SK-N-SH (cell line): ENCODE measurements around the gene PRKX. TPM values are rescaled to one million over a fixed set of nuclear protein-coding genes. Genes with fewer than 3 reads are reported as not detected.

Experiments used
- CTCF ChIA-PET: fragments of 300-600, 350-600 bp; formaldehyde crosslinking; extraction: SDS; loops from one replicate; lab custom pipeline; 2021; lab: Yijun Ruan, JAX
- POLR2A ChIA-PET: fragments of 350-600 bp; sonication (Branson Sonifier 250); formaldehyde crosslinking; extraction: SDS; loops from one replicate; lab custom pipeline; 2020; ENCODE audit warnings: antibody characterized with exemption, inconsistent platforms; lab: Yijun Ruan, JAX
- DNase-seq: peaks from one replicate; pipeline ENCODE4 v3.0.0; 2012
- H2AFZ ChIP-seq: fragments of 200-600 bp; sonication (generic); 2 replicates; pipeline ENCODE4 v1.8.1; 2016; ENCODE audit warnings: antibody characterized with exemption, mild to moderate bottlenecking, low read depth
- H3F3A ChIP-seq: fragments of 200-600 bp; sonication (generic); replicated peaks from 2 replicates; pipeline ENCODE3; 2016; ENCODE audit warnings: antibody characterized with exemption, mild to moderate bottlenecking; ENCODE audit not compliant: insufficient read depth
- H3K27ac ChIP-seq, 2 experiments: fragments of 200-500 bp in 1 of 2; fragments of 200-600 bp in 1 of 2; sonication (Bioruptor generic) in 1 of 2; sonication (generic), shearing (Covaris generic) in 1 of 2; 2 replicates each; pipeline versions ENCODE4 v1.5.1 to v1.6.1; 2014 to 2016; ENCODE audit warnings: low read depth in 2 of 2, inconsistent platforms in 1 of 2, low read length in 1 of 2, mild to moderate bottlenecking in 1 of 2, mixed read lengths in 1 of 2
- H3K27me3 ChIP-seq: fragments of 200-600 bp; sonication (generic), shearing (Covaris generic); 2 replicates; pipeline ENCODE4 v1.6.1; 2016; ENCODE audit warnings: mixed run types; ENCODE audit not compliant: insufficient read depth
- H3K36me3 ChIP-seq, 2 experiments: fragments of 200-500 bp in 1 of 2; fragments of 200-600 bp in 1 of 2; sonication (Bioruptor generic) in 1 of 2; sonication (generic) in 1 of 2; replicated peaks in 1 of 2; 2 replicates each; pipeline versions ENCODE3 to v1.5.1; 2014 to 2016; ENCODE audit warnings: low read length in 1 of 2, mild to moderate bottlenecking in 1 of 2; ENCODE audit not compliant: insufficient read depth in 2 of 2, control insufficient read depth in 1 of 2
- H3K4me1 ChIP-seq, 2 experiments: fragments of 200-500 bp in 1 of 2; fragments of 200-600 bp in 1 of 2; sonication (Bioruptor generic) in 1 of 2; sonication (generic), shearing (Covaris generic) in 1 of 2; 2 replicates each; pipeline versions ENCODE4 v1.5.1 to v1.6.1; 2014 to 2016; ENCODE audit warnings: low read depth in 1 of 2, low read length in 1 of 2, mixed run types in 1 of 2; ENCODE audit not compliant: insufficient read depth in 2 of 2, control insufficient read depth in 1 of 2
- H3K4me2 ChIP-seq: fragments of 200-600 bp; sonication (generic), shearing (Covaris generic); 2 replicates; pipeline ENCODE4 v1.6.1; 2017; ENCODE audit warnings: mixed run types
- H3K4me3 ChIP-seq, 2 experiments: fragments of 200-500 bp in 1 of 2; fragments of 200-600 bp in 1 of 2; sonication (Bioruptor generic) in 1 of 2; sonication (generic), shearing (Covaris generic) in 1 of 2; 2 replicates each; pipeline versions ENCODE4 v1.5.1 to v1.8.1; 2014 to 2016; ENCODE audit warnings: low read depth in 2 of 2, inconsistent platforms in 1 of 2, low read length in 1 of 2, mild to moderate bottlenecking in 1 of 2, mixed read lengths in 1 of 2, moderate library complexity in 1 of 2
- H3K79me2 ChIP-seq: fragments of 200-600 bp; sonication (generic); 2 replicates; pipeline ENCODE4 v1.8.1; 2017; ENCODE audit warnings: mild to moderate bottlenecking; ENCODE audit not compliant: insufficient read depth
- H3K9ac ChIP-seq: fragments of 200-600 bp; sonication (generic); 2 replicates; pipeline ENCODE4 v1.6.1; 2017; ENCODE audit warnings: mixed run types
- H3K9me2 ChIP-seq: fragments of 200-600 bp; sonication (generic); 2 replicates; pipeline ENCODE4 v1.6.1; 2017; ENCODE audit warnings: mixed run types
- H3K9me3 ChIP-seq: fragments of 200-600 bp; sonication (generic); 2 replicates; pipeline ENCODE4 v1.6.1; 2017; ENCODE audit warnings: mixed run types, mild to moderate bottlenecking, moderate library complexity
- H4K20me1 ChIP-seq: fragments of 200-600 bp; sonication (generic); 2 replicates; pipeline ENCODE4 v1.6.1; 2017; ENCODE audit warnings: mild to moderate bottlenecking, mixed run types; ENCODE audit not compliant: insufficient read depth
- EZH2phosphoT487 ChIP-seq: fragments of 200-600 bp; sonication (generic); IDR thresholded peaks from 2 replicates; pipeline ENCODE4 v1.6.1; 2017; ENCODE audit warnings: low read depth, mixed run types, mild to moderate bottlenecking, antibody characterized with exemption, moderate library complexity, borderline replicate concordance
- FOSL2 ChIP-seq: IDR thresholded peaks from 2 replicates; pipeline ENCODE4 v1.4.0; 2012; ENCODE audit warnings: low read depth, mild to moderate bottlenecking, moderate library complexity, borderline replicate concordance
- FOXJ3 ChIP-seq: sonication (generic); formaldehyde crosslinking; IDR thresholded peaks from 2 replicates; pipeline ENCODE4 v1.5.1; 2020; ENCODE audit warnings: mild to moderate bottlenecking, missing genetic modification reagents
- GABPA ChIP-seq: IDR thresholded peaks from 2 replicates; pipeline ENCODE4 v1.4.0; 2012; ENCODE audit warnings: low read depth, mild to moderate bottlenecking
- JUND ChIP-seq: IDR thresholded peaks from 2 replicates; pipeline ENCODE4 v1.4.0; 2012
- MEF2A ChIP-seq: IDR thresholded peaks from 2 replicates; pipeline ENCODE4 v1.4.0; 2012; ENCODE audit warnings: low read depth, borderline replicate concordance
- NRF1 ChIP-seq: IDR thresholded peaks from 2 replicates; pipeline ENCODE4 v1.6.1; 2012; ENCODE audit warnings: low read depth, mild to moderate bottlenecking, low read length
- POLR2AphosphoS5 ChIP-seq: IDR thresholded peaks from 2 replicates; pipeline ENCODE4 v1.6.1; 2012; ENCODE audit warnings: low read depth, low read length
- RFX5 ChIP-seq: IDR thresholded peaks from 2 replicates; pipeline ENCODE4 v1.6.1; 2012; ENCODE audit warnings: mild to moderate bottlenecking, improper control_type of control experiment, low read length
- SIN3A ChIP-seq: IDR thresholded peaks from 2 replicates; pipeline ENCODE4 v1.6.1; 2012; ENCODE audit warnings: low read depth, mild to moderate bottlenecking, low read length, moderate library complexity, borderline replicate concordance
- SMC3 ChIP-seq: IDR thresholded peaks from 2 replicates; pipeline ENCODE4 v1.6.1; 2012; ENCODE audit warnings: low read depth, low read length, improper control_type of control experiment
- TCF12 ChIP-seq: IDR thresholded peaks from 2 replicates; pipeline ENCODE4 v1.4.0; 2012
- TEAD4 ChIP-seq: IDR thresholded peaks from 2 replicates; pipeline ENCODE4 v1.4.0; 2012; ENCODE audit warnings: mild to moderate bottlenecking, borderline replicate concordance; ENCODE audit not compliant: insufficient read depth
- YY1 ChIP-seq: IDR thresholded peaks from 2 replicates; pipeline ENCODE4 v1.4.0; 2012; ENCODE audit warnings: low read depth, mild to moderate bottlenecking
- WGBS: methylation state at CpG from one replicate; pipeline ENCODE4 v1.1.6; 2017; ENCODE audit warnings: low lambda C conversion rate; 5-methylcytosine and 5-hydroxymethylcytosine counted together
- polyA plus RNA-seq, 3 experiments: library from polyadenylated mRNA; depleted of rRNA; stranded (reverse); fragments of >200 nt; gene quantifications; 2 replicates each; pipeline ENCODE4 v1.2.3, GENCODE V29; 2012
- TF ChIP-seq, protein P1 (sequence below): fragments of 150-350 bp; IDR thresholded peaks from 2 replicates; pipeline ENCODE4 v1.6.1; 2016; ENCODE audit warnings: mild to moderate bottlenecking, low read depth, low read length
- TF ChIP-seq, protein P2 (sequence below): IDR thresholded peaks from 2 replicates; pipeline ENCODE4; 2012

The PRKX gene
- polyA plus RNA-seq, 1 of the 3 experiments (the other 2 are of a cell fraction), result 6.5 TPM

- 38% methylated on average over 6 of the region's 6 CpGs for WGBS
- H3K79me2 ChIP-seq, result no peaks in the 10 kb centered on the region
- H3K27me3 ChIP-seq, result no peaks in the 10 kb centered on the region
- no peaks in the 10 kb centered on the region for H3K9me3 ChIP-seq
- no peaks in the 10 kb centered on the region for H4K20me1 ChIP-seq
- H3K9me2 ChIP-seq, result no peaks in the 10 kb centered on the region
- no peak overlapping the region for H2AFZ ChIP-seq
- ChIA-PET POLR2A (no interaction called here), CTCF (interaction anchor here (1.4 kb wide), 1 partner anchor 13 kb away, joined by 3 read pairs; no protein-coding TSS in a partner anchor)
- no peak overlapping the region for H3K27ac ChIP-seq
- no peaks in the 10 kb centered on the region for H3F3A ChIP-seq
- no peaks in the 10 kb centered on the region for H3K4me1 ChIP-seq
- H3K4me2 ChIP-seq, result no peak overlapping the region
- DNase-seq, result no peak
- TF ChIP-seq, protein P1, sequence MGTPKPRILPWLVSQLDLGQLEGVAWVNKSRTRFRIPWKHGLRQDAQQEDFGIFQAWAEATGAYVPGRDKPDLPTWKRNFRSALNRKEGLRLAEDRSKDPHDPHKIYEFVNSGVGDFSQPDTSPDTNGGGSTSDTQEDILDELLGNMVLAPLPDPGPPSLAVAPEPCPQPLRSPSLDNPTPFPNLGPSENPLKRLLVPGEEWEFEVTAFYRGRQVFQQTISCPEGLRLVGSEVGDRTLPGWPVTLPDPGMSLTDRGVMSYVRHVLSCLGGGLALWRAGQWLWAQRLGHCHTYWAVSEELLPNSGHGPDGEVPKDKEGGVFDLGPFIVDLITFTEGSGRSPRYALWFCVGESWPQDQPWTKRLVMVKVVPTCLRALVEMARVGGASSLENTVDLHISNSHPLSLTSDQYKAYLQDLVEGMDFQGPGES, result no peak
- no peak overlapping the region for H3K9ac ChIP-seq
- no peak overlapping the region for H3K4me3 ChIP-seq
- no peaks in the 10 kb centered on the region for H3K36me3 ChIP-seq
Observed at GRCh38 chrX:3598709-3599108, 114.7 kb downstream of the PRKX start.

DNA sequence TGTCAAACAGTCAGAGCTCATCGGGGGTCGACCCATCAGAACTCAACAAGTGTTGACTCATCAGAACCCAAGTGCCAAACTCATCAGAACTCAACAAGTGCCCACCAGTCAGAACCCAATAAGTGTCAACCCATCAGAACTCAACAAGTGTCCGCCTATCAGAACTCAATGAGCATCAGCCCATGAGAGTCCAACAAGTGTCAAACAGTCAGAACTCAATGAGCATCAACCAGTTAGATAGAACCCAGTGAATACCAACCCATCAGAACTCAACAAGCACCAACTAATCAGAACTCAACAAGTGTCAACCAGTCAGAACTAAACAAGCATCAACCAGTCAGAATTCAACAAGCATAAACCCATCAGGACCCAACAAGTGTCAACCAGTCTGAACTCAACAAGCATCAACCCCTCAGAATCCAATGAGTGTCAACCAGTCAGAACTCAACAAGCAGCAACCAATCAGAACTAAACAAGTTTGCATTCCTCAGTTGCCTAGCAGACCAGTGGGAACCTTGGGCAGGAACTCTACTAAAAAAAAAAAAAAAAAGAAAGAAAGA lies 115.3 kb downstream of the PRKX start:
- POLR2A ChIA-PET, result no interaction called here
- Histone ChIP-seq H3F3A (no peaks in the 10 kb centered on the region), H2AFZ (no peak overlapping the region), H4K20me1 (no peaks in the 10 kb centered on the region), H3K9me3 (no peaks in the 10 kb centered on the region), H3K4me1 (no peaks in the 10 kb centered on the region), H3K9me2 (no peaks in the 10 kb centered on the region), H3K27ac (no peak overlapping the region), H3K9ac (no peak overlapping the region), H3K79me2 (no peaks in the 10 kb centered on the region), H3K4me3 (no peak overlapping the region), H3K4me2 (no peak overlapping the region), H3K27me3 (no peaks in the 10 kb centered on the region), H3K36me3 (no peaks in the 10 kb centered on the region)
- TF ChIP-seq POLR2AphosphoS5 (no peak), MEF2A (no peak)
- no peak for DNase-seq
- CTCF ChIA-PET, result no interaction called here
- 69% methylated on average over 2 of the region's 3 CpGs for WGBS

DNA sequence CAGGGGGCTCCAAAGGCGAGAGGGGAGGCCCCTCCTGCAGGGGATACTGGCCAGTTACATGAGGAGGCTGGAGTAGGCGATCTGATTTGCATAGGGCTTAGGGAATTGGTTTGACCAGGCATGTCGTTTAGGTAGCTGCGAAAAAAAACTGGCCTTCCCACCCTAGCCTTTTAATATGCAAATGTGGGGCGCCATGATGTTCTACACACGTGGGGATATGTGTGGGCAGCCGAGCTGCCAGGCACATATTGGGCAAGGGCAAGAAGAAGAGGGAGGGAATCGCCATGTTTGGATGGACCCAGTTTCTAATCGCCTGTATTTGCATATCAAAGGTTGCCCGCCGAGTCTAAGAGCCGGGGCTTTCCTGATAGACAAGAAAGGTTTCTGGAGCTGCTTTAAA lies 121.3 kb downstream of the PRKX start:
- 36% methylated on average over 12 of the region's 12 CpGs for WGBS
- H3K4me3 ChIP-seq, result no peak overlapping the region
- TF ChIP-seq FOXJ3 (CRISPR knock-in tag) (no peak), EZH2phosphoT487 (no peak), TCF12 (no peak), SIN3A (no peak), YY1 (no peak), GABPA (no peak), FOSL2 (no peak), JUND (no peak), NRF1 (no peak), RFX5 (no peak), SMC3 (no peak), TEAD4 (no peak)
- TF ChIP-seq, protein P1, result no peak
- TF ChIP-seq, protein P2, sequence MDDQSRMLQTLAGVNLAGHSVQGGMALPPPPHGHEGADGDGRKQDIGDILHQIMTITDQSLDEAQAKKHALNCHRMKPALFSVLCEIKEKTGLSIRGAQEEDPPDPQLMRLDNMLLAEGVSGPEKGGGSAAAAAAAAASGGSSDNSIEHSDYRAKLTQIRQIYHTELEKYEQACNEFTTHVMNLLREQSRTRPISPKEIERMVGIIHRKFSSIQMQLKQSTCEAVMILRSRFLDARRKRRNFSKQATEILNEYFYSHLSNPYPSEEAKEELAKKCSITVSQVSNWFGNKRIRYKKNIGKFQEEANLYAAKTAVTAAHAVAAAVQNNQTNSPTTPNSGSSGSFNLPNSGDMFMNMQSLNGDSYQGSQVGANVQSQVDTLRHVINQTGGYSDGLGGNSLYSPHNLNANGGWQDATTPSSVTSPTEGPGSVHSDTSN, result no peak
- TF ChIP-seq, all 33 proteins: peak for 0
- Histone ChIP-seq H3K36me3 (no peaks in the 10 kb centered on the region), H3K79me2 (no peaks in the 10 kb centered on the region), H3F3A (no peaks in the 10 kb centered on the region), H3K4me1 (no peaks in the 10 kb centered on the region), H3K4me2 (no peak overlapping the region), H2AFZ (no peak overlapping the region), H3K9me3 (no peaks in the 10 kb centered on the region), H3K27me3 (no peaks in the 10 kb centered on the region), H4K20me1 (no peaks in the 10 kb centered on the region), H3K9me2 (no peaks in the 10 kb centered on the region), H3K9ac (no peak overlapping the region), H3K27ac (no peak overlapping the region)
- no peak for DNase-seq
- CTCF ChIA-PET, result no interaction called here
- POLR2A ChIA-PET, result no interaction called here
